Tibial artery (tissue), 4 donors: Measurements from ENCODE around the gene ARHGAP44.
A peak's percentile ranks its signal among the peaks of the same experiment; 100 is the strongest.

Experiments used
- DNase-seq, 2 donors: peaks; one replicate each; pipeline ENCODE4 v3.0.0-alpha.2; 2019
- H3K27ac ChIP-seq, 2 donors: fragments of 200-600 bp; sonication (generic) in 1 of 2; 1 replicate in 1 of 2; 2 replicates in 1 of 2; pipeline ENCODE4 v1.5.1; 2018 to 2019; ENCODE audit warnings: mild to moderate bottlenecking in 1 of 2
- H3K27me3 ChIP-seq, 2 donors: fragments of 200-600 bp; sonication (generic) in 1 of 2; one replicate each; pipeline versions ENCODE4 v1.5.1 to v1.6.0; 2016 to 2019
- H3K36me3 ChIP-seq, 3 donors: fragments of 200-600 bp; sonication (generic) in 2 of 3; one replicate each; pipeline ENCODE4 v1.5.1; 2016 to 2019; ENCODE audit warnings: mild to moderate bottlenecking in 2 of 3
- H3K4me1 ChIP-seq, 4 donors: fragments of 200-600 bp; sonication (generic) in 2 of 4; 1 replicate in 3 of 4; 2 replicates in 1 of 4; pipeline ENCODE4 v1.5.1; 2016 to 2019
- H3K4me3 ChIP-seq, 2 donors: fragments of 200-600 bp; sonication (generic) in 1 of 2; 1 replicate in 1 of 2; 2 replicates in 1 of 2; pipeline ENCODE4 v1.5.1; 2018 to 2019; ENCODE audit warnings: mild to moderate bottlenecking in 2 of 2
- H3K9me3 ChIP-seq, 3 donors: fragments of 200-600 bp; sonication (generic) in 1 of 3; one replicate each; pipeline ENCODE4 v1.5.1; 2016 to 2019
- CTCF ChIP-seq, 2 experiments: fragments of 200-600 bp in 1 of 2; fragments of 450-650 bp in 1 of 2; IDR thresholded peaks; one replicate each; pipeline ENCODE4 v1.5.1; 2017 to 2019; ENCODE audit warnings: antibody characterized with exemption in 2 of 2, mild to moderate bottlenecking in 1 of 2, moderate library complexity in 1 of 2
- intact Hi-C: fragments of 100-400 bp; cut with DNase I; formaldehyde crosslinking; loops from one replicate; pipeline ENCODE4 v1.15.0; 2023; ENCODE audit warnings: low total_unique reads

The ARHGAP44 gene, protein sequence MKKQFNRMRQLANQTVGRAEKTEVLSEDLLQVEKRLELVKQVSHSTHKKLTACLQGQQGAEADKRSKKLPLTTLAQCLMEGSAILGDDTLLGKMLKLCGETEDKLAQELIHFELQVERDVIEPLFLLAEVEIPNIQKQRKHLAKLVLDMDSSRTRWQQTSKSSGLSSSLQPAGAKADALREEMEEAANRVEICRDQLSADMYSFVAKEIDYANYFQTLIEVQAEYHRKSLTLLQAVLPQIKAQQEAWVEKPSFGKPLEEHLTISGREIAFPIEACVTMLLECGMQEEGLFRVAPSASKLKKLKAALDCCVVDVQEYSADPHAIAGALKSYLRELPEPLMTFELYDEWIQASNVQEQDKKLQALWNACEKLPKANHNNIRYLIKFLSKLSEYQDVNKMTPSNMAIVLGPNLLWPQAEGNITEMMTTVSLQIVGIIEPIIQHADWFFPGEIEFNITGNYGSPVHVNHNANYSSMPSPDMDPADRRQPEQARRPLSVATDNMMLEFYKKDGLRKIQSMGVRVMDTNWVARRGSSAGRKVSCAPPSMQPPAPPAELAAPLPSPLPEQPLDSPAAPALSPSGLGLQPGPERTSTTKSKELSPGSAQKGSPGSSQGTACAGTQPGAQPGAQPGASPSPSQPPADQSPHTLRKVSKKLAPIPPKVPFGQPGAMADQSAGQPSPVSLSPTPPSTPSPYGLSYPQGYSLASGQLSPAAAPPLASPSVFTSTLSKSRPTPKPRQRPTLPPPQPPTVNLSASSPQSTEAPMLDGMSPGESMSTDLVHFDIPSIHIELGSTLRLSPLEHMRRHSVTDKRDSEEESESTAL

GRCh38 chr17:12789481-12790248 lies at the start of gene ARHGAP44:
Gene ARHGAP44, plus strand, starts transcription at chr17:12789498. Its CDS starts 341 bp downstream, at chr17:12789839.
- Histone ChIP-seq H3K36me3 (no peaks in the 10 kb centered on the region), H3K4me3 (peak within 1 kb of the TSS; percentile 65 to 76), H3K9me3 (no peaks in the 10 kb centered on the region), H3K4me1 (peaks cover 0 to 17% (median 9%) of the 10 kb centered on the region in 4 donors), H3K27ac (peak within 1 kb of the TSS; percentile 55 to 67), H3K27me3 (no peaks in the 10 kb centered on the region)
- DNase-seq = peak; percentile 44 to 73
- TF ChIP-seq CTCF (IDR thresholded peaks at IDR 0.05) = no peak
- intact Hi-C loops = loop anchor here (10.0 kb wide), 1 partner anchor 195 kb away; no protein-coding TSS in a partner anchor

GRCh38 chr17:12739500-12739899 lies 49.8 kb upstream of the ARHGAP44 start:
- peaks cover 0 to 20% (median 9%) of the 10 kb centered on the region in 4 donors for H3K4me1 ChIP-seq
- intact Hi-C loops = no loop called here

GRCh38 chr17:12743046-12743445 lies 46.3 kb upstream of the ARHGAP44 start:
- no peak for DNase-seq
- H3K4me1 ChIP-seq = peaks cover 0 to 22% (median 10%) of the 10 kb centered on the region in 4 donors
- intact Hi-C loops = loop anchor here (5.0 kb wide), 2 partner anchors 491 to 561 kb away; no protein-coding TSS in a partner anchor
- H3K27ac ChIP-seq = peak overlapping the region in 1 of 2 donors; percentile 1
- TF ChIP-seq CTCF (IDR thresholded peaks at IDR 0.05) = no peak
- no peak overlapping the region for H3K4me3 ChIP-seq
- H3K36me3 ChIP-seq = peaks cover 40 to 61% (median 41%) of the 10 kb centered on the region in 3 donors
- H3K27me3 ChIP-seq = no peaks in the 10 kb centered on the region
- H3K9me3 ChIP-seq = no peaks in the 10 kb centered on the region

More at GRCh38 chr17:12739500-12739899, 49.8 kb upstream of the ARHGAP44 start:
- Histone ChIP-seq H3K27ac (no peak overlapping the region), H3K36me3 (peaks cover 35 to 67% (median 44%) of the 10 kb centered on the region in 3 donors), H3K9me3 (no peaks in the 10 kb centered on the region), H3K27me3 (no peaks in the 10 kb centered on the region), H3K4me3 (no peak overlapping the region)
- no peak for TF ChIP-seq CTCF (IDR thresholded peaks at IDR 0.05)
- no peak for DNase-seq

- Histone ChIP-seq H3K27me3 (no peaks in the 10 kb centered on the region), H3K27ac (peak overlapping the region in 1 of 2 donors; percentile 5), H3K9me3 (no peaks in the 10 kb centered on the region), H3K36me3 (peaks cover 31 to 49% (median 37%) of the 10 kb centered on the region in 3 donors), H3K4me3 (no peak overlapping the region), H3K4me1 (peaks cover 0 to 22% (median 10%) of the 10 kb centered on the region in 4 donors)
- TF ChIP-seq CTCF (IDR thresholded peaks at IDR 0.05) = no peak
- no peak for DNase-seq
- intact Hi-C loops = loop anchor here (5.0 kb wide), 2 partner anchors 492 to 562 kb away; no protein-coding TSS in a partner anchor
Observed at GRCh38 chr17:12744298-12744697, 45.0 kb upstream of the ARHGAP44 start.

- Histone ChIP-seq H3K4me3 (no peak overlapping the region), H3K9me3 (no peaks in the 10 kb centered on the region), H3K27ac (peak overlapping the region in 1 of 2 donors; percentile 5), H3K4me1 (peaks cover 0 to 22% (median 10%) of the 10 kb centered on the region in 4 donors), H3K27me3 (no peaks in the 10 kb centered on the region), H3K36me3 (peaks cover 27 to 46% (median 32%) of the 10 kb centered on the region in 3 donors)
- intact Hi-C loops = loop anchor here (5.0 kb wide), 2 partner anchors 492 to 562 kb away; no protein-coding TSS in a partner anchor
- DNase-seq = no peak
- TF ChIP-seq CTCF (IDR thresholded peaks at IDR 0.05) = no peak
Observed at GRCh38 chr17:12744786-12745185, 44.5 kb upstream of the ARHGAP44 start.
